HepG2 (cell line): ENCODE measurements around the gene SLC29A3. TPM values are rescaled to one million over a fixed set of nuclear protein-coding genes. Genes with fewer than 3 reads are reported as not detected.

ENCODE experiments used
- AFF4 ChIP-seq: sonication (generic); formaldehyde crosslinking; IDR thresholded peaks from 2 replicates; pipeline ENCODE4 v1.4.0; 2020; ENCODE audit warnings: missing genetic modification reagents
- ARNTL ChIP-seq: sonication (generic); formaldehyde crosslinking; IDR thresholded peaks from 2 replicates; pipeline ENCODE4 v1.4.0; 2020; ENCODE audit warnings: mild to moderate bottlenecking, missing genetic modification reagents
- CTCF ChIP-seq: sonication (generic); formaldehyde crosslinking; IDR thresholded peaks from 2 replicates; pipeline ENCODE4 v1.5.0; 2020; ENCODE audit warnings: mild to moderate bottlenecking, missing genetic modification reagents, moderate library complexity
- KLF11 ChIP-seq: IDR thresholded peaks from 2 replicates; pipeline ENCODE4 v1.6.1; 2016; ENCODE audit warnings: missing compliant biosample characterization
- PAWR ChIP-seq: sonication (generic); formaldehyde crosslinking; IDR thresholded peaks from 2 replicates; pipeline ENCODE4 v1.4.0; 2020; ENCODE audit warnings: missing genetic modification reagents, mild to moderate bottlenecking, borderline replicate concordance
- PHF5A ChIP-seq: IDR thresholded peaks from one replicate; pipeline ENCODE4 v1.6.1; 2018; ENCODE audit warnings: low read depth, missing genetic modification reagents; ENCODE audit not compliant: unreplicated experiment
- PREB ChIP-seq: sonication (generic); formaldehyde crosslinking; IDR thresholded peaks from 2 replicates; pipeline ENCODE4 v1.4.0; 2020; ENCODE audit warnings: missing genetic modification reagents
- RORA ChIP-seq: sonication (generic); formaldehyde crosslinking; IDR thresholded peaks from 2 replicates; pipeline ENCODE4 v1.5.0; 2020; ENCODE audit warnings: mild to moderate bottlenecking, missing genetic modification reagents, moderate library complexity
- SMAD1 ChIP-seq: sonication (generic); formaldehyde crosslinking; IDR thresholded peaks from 2 replicates; pipeline ENCODE4 v1.4.0; 2020; ENCODE audit warnings: missing genetic modification reagents, low read depth, mild to moderate bottlenecking, borderline replicate concordance
- THAP7 ChIP-seq: sonication (generic); formaldehyde crosslinking; IDR thresholded peaks from 2 replicates; pipeline ENCODE4 v1.8.1; 2023; ENCODE audit warnings: mild to moderate bottlenecking, missing genetic modification reagents
- XBP1 ChIP-seq: sonication (generic); formaldehyde crosslinking; IDR thresholded peaks from 2 replicates; pipeline ENCODE4 v1.5.0; 2020; ENCODE audit warnings: missing genetic modification reagents
- YY1 ChIP-seq: IDR thresholded peaks from 2 replicates; pipeline ENCODE4 v1.6.1; 2011; ENCODE audit warnings: low read length, low read depth, moderate library complexity, mild to moderate bottlenecking; ENCODE audit not compliant: insufficient read depth, insufficient replicate concordance
- ZFP36L1 ChIP-seq: sonication (generic); formaldehyde crosslinking; IDR thresholded peaks from 2 replicates; pipeline ENCODE4 v1.8.0; 2022; ENCODE audit warnings: mild to moderate bottlenecking, missing genetic modification reagents, moderate library complexity
- ZNF362 ChIP-seq: sonication (generic); formaldehyde crosslinking; IDR thresholded peaks from 2 replicates; pipeline ENCODE4 v1.4.0; 2020; ENCODE audit warnings: missing genetic modification reagents, mild to moderate bottlenecking, borderline replicate concordance
- ZNF577 ChIP-seq: sonication (generic); formaldehyde crosslinking; IDR thresholded peaks from 2 replicates; pipeline ENCODE4 v1.4.0; 2020; ENCODE audit warnings: mild to moderate bottlenecking, low read depth, missing genetic modification reagents, borderline replicate concordance
- ZNF589 ChIP-seq: sonication (generic); formaldehyde crosslinking; conservative IDR thresholded peaks from 2 replicates; pipeline ENCODE4 v1.8.0; 2022; ENCODE audit warnings: mild to moderate bottlenecking, moderate library complexity, missing genetic modification reagents
- ZNF672 ChIP-seq: sonication (generic); formaldehyde crosslinking; IDR thresholded peaks from 2 replicates; pipeline ENCODE4 v1.8.1; 2022; ENCODE audit warnings: missing genetic modification reagents
- ZNF841 ChIP-seq: sonication (generic); formaldehyde crosslinking; IDR thresholded peaks from 2 replicates; pipeline ENCODE4 v1.8.1; 2023; ENCODE audit warnings: missing genetic modification reagents, borderline replicate concordance
- polyA plus RNA-seq, 8 experiments: library from polyadenylated mRNA; depleted of rRNA in 3 of 8; stranded (reverse) in 7 of 8; unstranded in 1 of 8; fragments of >200 nt; fragmentation: Illumina TruSeq in 4 of 8; extraction: Trizol in 4 of 8; gene quantifications; 2 replicates each; pipeline versions ENCODE4 v1.2.1 to v1.2.3, GENCODE V29; 2011 to 2016; ENCODE audit warnings: low read depth in 4 of 8, missing spikeins in 1 of 8, mixed read lengths in 1 of 8; ENCODE audit not compliant: insufficient read depth in 1 of 8
- total RNA-seq, 5 experiments: library from RNA; depleted of rRNA; stranded (reverse); fragments of >200 nt; fragmentation: Illumina TruSeq; extraction: Trizol; gene quantifications; 2 replicates each; pipeline ENCODE4 v1.2.3, GENCODE V29; 2016; ENCODE audit warnings: low read depth in 1 of 5
- TF ChIP-seq, protein P1 (sequence below): IDR thresholded peaks from 2 replicates; pipeline ENCODE4 v1.6.1; 2016; ENCODE audit warnings: missing compliant biosample characterization, missing genetic modification reagents, borderline replicate concordance

The SLC29A3 gene
- total and polyA plus RNA-seq, 2 of the 13 experiments (the other 11 are each of a cell fraction or from before 2014, with no cell fraction given) = 8.6 to 11.8 TPM

DNA sequence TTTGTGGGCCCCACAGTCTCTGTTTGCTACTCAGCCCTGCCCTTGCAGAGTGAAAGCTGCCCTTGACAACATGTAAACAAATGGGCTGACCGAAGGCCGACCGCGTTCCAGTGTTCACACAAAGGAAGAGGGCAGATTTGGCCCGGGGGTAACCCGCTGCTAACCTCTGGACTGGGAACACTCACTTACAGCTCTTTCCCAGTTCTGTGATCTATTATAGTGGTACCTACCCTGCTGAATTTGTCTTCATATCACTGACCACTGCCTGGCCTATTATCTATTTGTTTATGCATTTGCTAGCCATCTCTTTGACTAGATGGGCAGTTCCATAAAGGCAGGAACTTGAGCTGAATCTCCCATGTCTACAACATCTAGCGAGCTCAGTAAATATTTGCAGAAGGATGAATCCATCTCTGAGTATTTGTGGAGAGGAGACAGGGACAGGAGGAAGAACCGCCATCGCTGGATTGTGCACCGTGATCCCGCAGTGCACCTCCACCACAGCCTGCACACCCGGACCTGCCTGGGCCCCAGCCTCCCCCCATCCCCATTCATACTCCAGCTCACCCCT, 15.2 kb downstream of the SLC29A3 start (continued):
- TF ChIP-seq THAP7 (CRISPR knock-in tag) = 0 out of 2 replicates have a peak, but pooled peaks have one; percentile 84
- no peak for TF ChIP-seq AFF4 (CRISPR knock-in tag)
- TF ChIP-seq ZNF672 (CRISPR knock-in tag) = no peak
- no peak for TF ChIP-seq ZNF589 (CRISPR knock-in tag)
- peak; percentile 72 for TF ChIP-seq YY1
- TF ChIP-seq ZNF841 = no peak
- TF ChIP-seq, protein P1, sequence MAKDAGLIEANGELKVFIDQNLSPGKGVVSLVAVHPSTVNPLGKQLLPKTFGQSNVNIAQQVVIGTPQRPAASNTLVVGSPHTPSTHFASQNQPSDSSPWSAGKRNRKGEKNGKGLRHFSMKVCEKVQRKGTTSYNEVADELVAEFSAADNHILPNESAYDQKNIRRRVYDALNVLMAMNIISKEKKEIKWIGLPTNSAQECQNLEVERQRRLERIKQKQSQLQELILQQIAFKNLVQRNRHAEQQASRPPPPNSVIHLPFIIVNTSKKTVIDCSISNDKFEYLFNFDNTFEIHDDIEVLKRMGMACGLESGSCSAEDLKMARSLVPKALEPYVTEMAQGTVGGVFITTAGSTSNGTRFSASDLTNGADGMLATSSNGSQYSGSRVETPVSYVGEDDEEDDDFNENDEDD (CRISPR knock-in tag) = 0 out of 2 replicates have a peak, but pooled peaks have one; percentile 2
- no peak for TF ChIP-seq ARNTL
- TF ChIP-seq SMAD1 (CRISPR knock-in tag) = no peak
- 0 out of 2 replicates have a peak, but pooled peaks have one; percentile 10 for TF ChIP-seq CTCF (CRISPR knock-in tag)
- TF ChIP-seq PAWR (CRISPR knock-in tag) = no peak
- no peak for TF ChIP-seq KLF11 (CRISPR knock-in tag)
- no peak for TF ChIP-seq XBP1 (CRISPR knock-in tag)
- TF ChIP-seq ZNF577 = no peak
- TF ChIP-seq PHF5A (CRISPR knock-in tag) = no peak
- TF ChIP-seq ZNF362 (CRISPR knock-in tag) = peak; percentile 3; the same call in 1 of the 2 replicates
- TF ChIP-seq RORA (CRISPR knock-in tag) = no peak
- no peak for TF ChIP-seq PREB (CRISPR knock-in tag)
- TF ChIP-seq ZFP36L1 (CRISPR knock-in tag) = peak; percentile 91; the same call in 1 of the 2 replicates
